ENCODE data around the gene LRP5.

- TF ChIP-seq CTCF (IDR thresholded peaks at IDR 0.05) (no peak), POLR2A (IDR thresholded peaks at IDR 0.05) (no peak)
Observed at GRCh38 chr11:68264741-68265540, 47.5 kb upstream of the LRP5 start.

Measured in thyroid gland (tissue), 4 donors.